GM12874 (cell line): Measurements from ENCODE around the gene SLC25A3.

Experiments used
- TF ChIP-seq, protein P1 (sequence below): IDR thresholded peaks from 2 replicates; pipeline ENCODE4 v1.5.1; 2011; ENCODE audit warnings: low read depth, mild to moderate bottlenecking, control low read depth, low read length, moderate library complexity; ENCODE audit not compliant: insufficient read depth

The SLC25A3 gene

DNA sequence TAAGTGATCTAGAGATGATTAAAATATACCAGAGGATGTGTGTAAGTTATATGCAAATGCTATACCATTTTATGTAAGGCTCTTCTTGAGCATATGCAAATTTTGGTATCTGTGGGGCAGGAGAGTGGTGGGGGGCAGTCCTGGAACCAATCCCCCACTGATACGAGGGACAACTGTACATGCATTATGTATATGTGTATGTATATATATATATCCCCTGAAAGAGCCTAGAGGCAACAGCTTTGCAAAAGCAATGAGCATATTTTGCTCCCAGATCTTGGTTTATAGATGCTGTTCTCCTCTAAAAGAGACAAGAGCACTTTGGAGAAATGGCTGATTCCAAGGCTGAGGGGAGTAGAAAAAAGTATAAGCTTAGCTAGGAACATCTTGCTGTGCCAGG is 12.4 kb upstream of the SLC25A3 start:
- TF ChIP-seq, protein P1, sequence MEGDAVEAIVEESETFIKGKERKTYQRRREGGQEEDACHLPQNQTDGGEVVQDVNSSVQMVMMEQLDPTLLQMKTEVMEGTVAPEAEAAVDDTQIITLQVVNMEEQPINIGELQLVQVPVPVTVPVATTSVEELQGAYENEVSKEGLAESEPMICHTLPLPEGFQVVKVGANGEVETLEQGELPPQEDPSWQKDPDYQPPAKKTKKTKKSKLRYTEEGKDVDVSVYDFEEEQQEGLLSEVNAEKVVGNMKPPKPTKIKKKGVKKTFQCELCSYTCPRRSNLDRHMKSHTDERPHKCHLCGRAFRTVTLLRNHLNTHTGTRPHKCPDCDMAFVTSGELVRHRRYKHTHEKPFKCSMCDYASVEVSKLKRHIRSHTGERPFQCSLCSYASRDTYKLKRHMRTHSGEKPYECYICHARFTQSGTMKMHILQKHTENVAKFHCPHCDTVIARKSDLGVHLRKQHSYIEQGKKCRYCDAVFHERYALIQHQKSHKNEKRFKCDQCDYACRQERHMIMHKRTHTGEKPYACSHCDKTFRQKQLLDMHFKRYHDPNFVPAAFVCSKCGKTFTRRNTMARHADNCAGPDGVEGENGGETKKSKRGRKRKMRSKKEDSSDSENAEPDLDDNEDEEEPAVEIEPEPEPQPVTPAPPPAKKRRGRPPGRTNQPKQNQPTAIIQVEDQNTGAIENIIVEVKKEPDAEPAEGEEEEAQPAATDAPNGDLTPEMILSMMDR: no peak

DNA sequence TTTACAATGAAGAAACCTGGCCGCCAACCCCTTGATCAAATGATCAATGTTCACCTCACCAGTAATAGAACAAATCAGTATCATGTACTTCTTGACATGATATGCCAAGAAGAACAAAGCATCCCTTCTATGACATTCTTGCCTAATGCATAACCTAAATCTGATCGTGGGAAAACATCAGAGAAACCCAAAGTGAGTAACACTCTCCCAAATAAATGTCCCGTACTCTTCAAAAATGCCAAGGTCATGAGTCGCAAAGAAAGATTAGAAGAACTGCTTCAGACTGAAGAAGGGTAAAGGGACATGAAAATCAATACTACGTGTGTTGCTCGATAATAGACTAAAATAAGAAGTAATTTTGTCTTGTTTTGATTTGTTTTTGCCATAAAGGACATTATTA is 11.4 kb upstream of the SLC25A3 start:
- TF ChIP-seq, protein P1: no peak

DNA sequence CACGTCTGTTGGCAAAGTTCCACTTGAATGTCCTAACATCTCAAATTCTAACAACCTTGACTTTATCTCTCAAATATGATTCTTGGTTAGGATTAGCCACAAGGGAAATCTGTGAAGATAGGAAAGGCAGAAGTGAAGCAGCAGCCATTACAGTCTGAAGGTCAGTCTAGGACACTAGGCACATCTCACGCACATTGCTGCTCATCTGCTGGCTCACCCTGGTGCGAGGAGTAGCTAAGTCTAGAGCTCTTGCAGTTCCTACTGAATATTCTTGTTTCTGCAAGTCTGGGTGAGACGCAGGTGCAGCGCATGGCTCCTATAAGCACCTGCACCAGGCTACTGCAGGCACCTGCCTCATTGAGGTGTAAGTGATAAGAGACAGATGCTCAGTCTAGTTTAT is 6.4 kb upstream of the SLC25A3 start:
- TF ChIP-seq, protein P1: no peak

DNA sequence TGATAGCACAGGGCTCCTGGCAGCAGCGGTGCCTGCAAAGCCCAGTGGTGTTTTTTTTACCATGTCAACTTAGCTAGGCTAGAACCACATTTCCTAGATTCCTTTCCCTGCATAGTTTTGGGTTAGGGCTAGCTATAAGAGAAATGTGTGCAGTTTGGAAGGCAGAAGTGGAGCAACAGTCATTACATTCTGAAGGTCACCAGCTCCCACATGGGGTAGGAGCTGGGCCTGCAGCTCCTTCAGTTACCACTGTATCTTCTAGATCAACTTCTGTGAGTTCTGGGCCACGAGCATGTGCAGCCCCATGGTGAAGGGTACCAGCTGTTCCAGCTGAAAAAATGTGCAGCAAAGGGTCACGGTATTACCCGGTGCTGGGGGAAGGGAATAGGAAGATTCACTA is 2.3 kb upstream of the SLC25A3 start:
- TF ChIP-seq, protein P1: no peak

DNA sequence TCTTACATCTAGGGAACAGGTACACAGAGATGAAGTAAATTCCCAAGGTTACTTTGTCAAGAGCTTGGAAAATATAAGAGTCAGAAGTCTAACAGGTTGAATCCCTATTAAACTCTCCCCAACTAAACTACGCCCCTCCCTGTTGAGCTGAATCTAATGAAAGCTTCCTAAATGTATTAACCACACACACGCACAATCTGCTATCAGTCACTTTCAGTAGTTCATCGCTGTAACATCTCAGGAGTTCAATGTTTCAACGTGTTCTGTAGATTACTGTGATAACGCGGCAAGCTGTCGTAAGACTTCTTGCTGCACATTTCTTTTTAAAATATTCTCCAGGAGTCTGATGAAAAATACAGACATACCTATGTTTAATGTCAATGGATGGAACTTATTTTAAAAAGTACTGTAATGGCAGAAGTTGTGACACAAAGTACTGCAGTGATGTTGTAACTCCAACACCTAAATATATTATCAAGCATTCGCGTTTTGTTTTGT is 612 bp upstream of the SLC25A3 start:
- TF ChIP-seq, protein P1: no peak

DNA sequence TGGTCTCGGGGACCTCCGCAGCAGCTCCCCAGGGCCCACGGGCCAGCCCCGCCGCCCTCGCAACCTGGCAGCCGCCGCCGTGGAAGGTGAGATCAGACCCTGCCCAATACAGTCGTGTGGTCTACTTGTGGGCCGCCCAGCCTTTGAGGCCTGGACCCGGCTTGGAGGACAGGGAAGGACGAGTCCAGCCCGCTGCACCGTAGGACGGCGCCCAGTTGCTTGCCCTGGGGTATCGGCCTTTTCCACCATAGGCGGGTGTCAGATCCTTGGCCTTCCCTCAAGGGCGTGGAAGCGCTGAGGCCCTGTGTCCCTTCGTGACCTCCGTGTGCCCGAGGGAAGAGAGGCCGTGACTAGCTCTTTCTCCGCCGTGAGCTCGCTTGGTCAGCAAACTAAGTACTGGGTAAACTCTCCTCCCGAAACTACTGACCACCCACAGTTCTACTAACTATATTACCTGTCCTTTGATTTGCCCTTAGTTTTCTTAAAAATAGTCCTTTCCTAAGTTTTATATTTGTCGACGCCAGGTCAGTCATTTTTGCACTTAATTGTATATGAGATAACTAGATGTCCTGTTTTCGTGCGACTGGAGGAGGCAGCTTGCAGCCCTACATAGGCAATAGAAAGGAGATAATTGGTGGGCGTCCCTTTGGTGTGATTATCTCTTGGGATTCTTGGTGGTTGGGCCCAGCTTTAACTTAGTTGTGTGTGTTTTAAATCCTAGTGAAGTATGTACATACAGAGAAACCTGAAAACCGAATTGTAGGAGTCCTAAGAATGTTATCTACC is 757 bp downstream of the SLC25A3 start:
- TF ChIP-seq, protein P1: no peak

DNA sequence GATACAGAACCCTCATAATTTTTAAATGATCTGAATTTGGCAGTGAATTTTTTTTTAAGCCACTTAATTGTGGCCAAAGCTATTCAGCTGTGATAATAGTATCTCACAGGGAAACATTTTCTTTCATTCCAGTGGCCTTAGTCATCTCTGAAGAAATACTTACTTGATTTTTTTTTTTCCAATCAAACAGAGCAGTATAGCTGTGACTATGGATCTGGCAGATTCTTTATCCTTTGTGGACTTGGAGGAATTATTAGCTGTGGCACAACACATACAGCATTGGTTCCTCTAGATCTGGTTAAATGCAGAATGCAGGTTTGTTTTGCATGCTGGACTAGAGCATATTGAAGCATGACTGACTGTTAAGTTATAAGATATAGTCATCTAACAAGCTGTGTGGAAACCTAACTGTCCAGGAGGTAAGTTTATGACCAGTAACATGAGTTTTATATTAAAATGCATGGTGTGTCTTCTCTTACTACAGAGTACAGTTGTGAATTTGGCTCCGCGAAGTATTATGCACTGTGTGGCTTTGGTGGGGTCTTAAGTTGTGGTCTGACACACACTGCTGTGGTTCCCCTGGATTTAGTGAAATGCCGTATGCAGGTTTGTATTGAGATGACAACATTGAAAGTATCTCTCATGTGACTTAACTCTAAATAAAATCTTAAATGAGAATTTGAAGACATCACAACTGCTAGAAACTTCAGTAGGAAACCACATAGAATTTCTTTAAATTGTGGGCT is 1.9 kb downstream of the SLC25A3 start:
- TF ChIP-seq, protein P1: no peak
